Hepatocyte (in vitro differentiated cells): ENCODE measurements around the gene HADHA. TPM values are rescaled to one million over a fixed set of nuclear protein-coding genes. Genes with fewer than 3 reads are reported as not detected.

ENCODE experiments used
- DNase-seq: peaks from one replicate; pipeline ENCODE4 v3.0.0-alpha.2; 2016; ENCODE audit warnings: low spot score
- H2AFZ ChIP-seq: fragments of 200-600 bp; sonication (generic); 2 replicates; pipeline ENCODE4 v1.6.0; 2016; ENCODE audit warnings: antibody characterized with exemption, mild to moderate bottlenecking
- H3K27ac ChIP-seq: fragments of 200-600 bp; sonication (generic); 2 replicates; pipeline ENCODE4 v1.5.1; 2016; ENCODE audit warnings: mild to moderate bottlenecking
- H3K27me3 ChIP-seq: fragments of 200-600 bp; sonication (generic); 2 replicates; pipeline ENCODE4 v1.6.1; 2016
- H3K36me3 ChIP-seq: fragments of 200-600 bp; sonication (generic); replicated peaks from 2 replicates; pipeline ENCODE4 v1.5.1; 2016; ENCODE audit warnings: low read depth; ENCODE audit not compliant: insufficient read depth
- H3K4me1 ChIP-seq: fragments of 200-600 bp; sonication (generic); 2 replicates; pipeline ENCODE4 v1.5.1; 2016; ENCODE audit warnings: mild to moderate bottlenecking, moderate library complexity; ENCODE audit not compliant: insufficient read depth
- H3K4me2 ChIP-seq: fragments of 200-600 bp; sonication (generic); 2 replicates; pipeline ENCODE4 v1.6.0; 2016
- H3K4me3 ChIP-seq: fragments of 200-600 bp; sonication (generic); 2 replicates; pipeline ENCODE4 v1.5.1; 2016; ENCODE audit warnings: mild to moderate bottlenecking
- H3K79me2 ChIP-seq: fragments of 200-600 bp; sonication (generic); 2 replicates; pipeline ENCODE4 v1.6.0; 2017; ENCODE audit warnings: mild to moderate bottlenecking
- H3K9me2 ChIP-seq: fragments of 200-600 bp; sonication (generic); replicated peaks from 2 replicates; pipeline ENCODE4 v1.6.0; 2017; ENCODE audit warnings: mild to moderate bottlenecking; ENCODE audit not compliant: insufficient read depth
- H3K9me3 ChIP-seq: fragments of 200-600 bp; sonication (generic); 2 replicates; pipeline ENCODE4 v1.5.1; 2016; ENCODE audit warnings: low read depth, mild to moderate bottlenecking
- H4K20me1 ChIP-seq: fragments of 200-600 bp; sonication (generic); 2 replicates; pipeline ENCODE4 v1.6.0; 2016; ENCODE audit warnings: mild to moderate bottlenecking; ENCODE audit not compliant: insufficient read depth, poor library complexity, severe bottlenecking
- EZH2 ChIP-seq: fragments of 200-600 bp; sonication (generic); IDR thresholded peaks from 2 replicates; pipeline ENCODE4 v1.6.1; 2016; ENCODE audit warnings: antibody characterized with exemption, mild to moderate bottlenecking, borderline replicate concordance
- EZH2phosphoT487 ChIP-seq: fragments of 200-600 bp; sonication (generic); IDR thresholded peaks from one replicate; pipeline ENCODE4 v1.6.1; 2018; ENCODE audit warnings: antibody characterized with exemption, mild to moderate bottlenecking, low read depth, moderate library complexity; ENCODE audit not compliant: unreplicated experiment, severe bottlenecking
- WGBS: methylation state at CpG from one replicate; pipeline ENCODE4 v1.1.6; 2016; ENCODE audit warnings: low lambda C conversion rate; ENCODE audit errors: missing lambda C conversion rate; 5-methylcytosine and 5-hydroxymethylcytosine counted together
- polyA plus RNA-seq: library from polyadenylated mRNA; unstranded; fragments of >200 nt; fragmentation: Nextera tagmentation; extraction: Ambion mirVana; gene quantifications from 2 replicates; pipeline ENCODE4 v1.2.1, GENCODE V29; 2016
- total RNA-seq: library from RNA; depleted of rRNA; stranded (reverse); fragments of >200 nt; gene quantifications from 2 replicates; pipeline ENCODE4 v1.2.3, GENCODE V29; 2014
- TF ChIP-seq, protein P1 (sequence below): fragments of 200-600 bp; sonication (generic); IDR thresholded peaks from 2 replicates; pipeline ENCODE4 v1.5.1; 2016; ENCODE audit warnings: antibody characterized with exemption, mild to moderate bottlenecking; ENCODE audit not compliant: poor library complexity

HADHA gene
- total and polyA plus RNA-seq, 2 experiments from 2014 or later = 125 to 149 TPM

DNA sequence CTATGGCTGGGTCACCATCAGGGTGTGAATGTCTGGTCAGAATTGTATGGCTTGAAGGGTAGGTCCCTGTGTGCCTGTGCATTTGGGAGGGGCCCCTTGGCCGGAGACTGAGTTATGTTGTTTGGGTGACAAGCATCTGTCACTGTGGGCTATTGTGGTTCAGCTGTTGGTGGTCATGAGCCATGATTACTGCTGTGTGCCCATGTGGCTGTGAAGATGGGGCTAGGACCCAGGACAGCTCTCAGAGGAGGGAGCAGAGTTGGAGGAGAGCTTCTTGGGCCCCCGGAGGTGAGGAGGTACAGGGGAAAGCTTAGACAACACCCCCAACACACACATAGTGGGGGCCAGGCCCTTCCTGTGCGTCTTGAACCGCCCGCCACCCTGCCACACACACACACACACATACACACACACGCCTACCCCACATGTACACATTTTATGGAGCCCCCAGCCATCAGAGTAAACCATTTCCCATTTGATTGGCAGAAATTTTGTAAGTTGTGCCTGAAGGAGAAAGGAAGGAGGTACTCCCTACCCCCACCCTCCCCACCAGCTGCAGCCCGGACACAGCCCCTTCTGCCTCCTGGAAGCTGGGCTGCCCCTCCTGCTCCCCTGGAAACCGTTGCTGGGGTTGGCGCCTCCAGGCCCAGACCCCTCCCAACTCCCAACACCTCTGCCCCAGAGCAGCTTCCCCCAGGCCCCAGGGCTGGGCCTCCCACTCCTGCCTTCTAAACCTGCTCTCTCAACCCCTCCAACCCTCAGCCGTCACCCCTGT lies 69.6 kb downstream of the HADHA start:
- Histone ChIP-seq H3K4me1 (peaks cover 9% of the 10 kb centered on the region), H3K9me2 (no peaks in the 10 kb centered on the region)
- TF ChIP-seq, protein P1, sequence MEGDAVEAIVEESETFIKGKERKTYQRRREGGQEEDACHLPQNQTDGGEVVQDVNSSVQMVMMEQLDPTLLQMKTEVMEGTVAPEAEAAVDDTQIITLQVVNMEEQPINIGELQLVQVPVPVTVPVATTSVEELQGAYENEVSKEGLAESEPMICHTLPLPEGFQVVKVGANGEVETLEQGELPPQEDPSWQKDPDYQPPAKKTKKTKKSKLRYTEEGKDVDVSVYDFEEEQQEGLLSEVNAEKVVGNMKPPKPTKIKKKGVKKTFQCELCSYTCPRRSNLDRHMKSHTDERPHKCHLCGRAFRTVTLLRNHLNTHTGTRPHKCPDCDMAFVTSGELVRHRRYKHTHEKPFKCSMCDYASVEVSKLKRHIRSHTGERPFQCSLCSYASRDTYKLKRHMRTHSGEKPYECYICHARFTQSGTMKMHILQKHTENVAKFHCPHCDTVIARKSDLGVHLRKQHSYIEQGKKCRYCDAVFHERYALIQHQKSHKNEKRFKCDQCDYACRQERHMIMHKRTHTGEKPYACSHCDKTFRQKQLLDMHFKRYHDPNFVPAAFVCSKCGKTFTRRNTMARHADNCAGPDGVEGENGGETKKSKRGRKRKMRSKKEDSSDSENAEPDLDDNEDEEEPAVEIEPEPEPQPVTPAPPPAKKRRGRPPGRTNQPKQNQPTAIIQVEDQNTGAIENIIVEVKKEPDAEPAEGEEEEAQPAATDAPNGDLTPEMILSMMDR = no peak
- TF ChIP-seq EZH2 = no peak
- no peak for TF ChIP-seq EZH2phosphoT487

DNA sequence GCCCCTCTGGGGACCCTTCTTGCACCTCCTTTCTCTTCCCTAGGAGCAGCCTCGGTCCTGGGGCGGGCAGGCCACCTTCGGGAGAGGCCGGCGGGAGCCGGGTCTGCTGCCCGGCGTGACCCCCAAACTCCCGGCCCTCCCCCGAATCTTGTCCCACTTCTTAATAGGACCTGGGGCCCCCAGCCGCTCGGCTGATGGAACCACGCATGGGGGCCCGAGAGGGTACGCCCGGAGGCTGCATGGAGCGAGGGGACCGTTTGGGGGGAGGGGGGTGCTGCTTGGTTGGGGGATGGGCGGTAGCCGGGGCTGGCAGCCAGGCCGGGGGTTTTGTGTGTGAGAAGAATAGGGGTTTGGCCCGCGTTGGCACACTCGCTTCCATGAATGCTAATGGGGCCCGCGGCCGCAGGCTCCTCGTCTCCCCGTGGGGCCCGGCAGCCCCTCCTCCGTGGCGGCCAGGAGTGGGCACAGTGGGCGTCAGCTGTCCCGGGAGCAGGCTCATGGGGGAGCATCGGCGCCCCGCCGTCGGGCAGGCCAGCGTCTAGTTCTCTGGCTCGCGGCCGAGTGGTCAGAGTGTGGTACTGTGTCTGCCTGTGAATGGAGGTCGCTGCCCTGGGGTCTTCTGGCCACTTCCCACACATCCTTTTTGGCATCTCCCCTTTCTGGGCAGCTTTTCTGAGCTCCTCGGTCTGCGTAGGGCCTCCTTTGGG lies 70.5 kb downstream of the HADHA start:
- Histone ChIP-seq H3K4me3 (peak overlapping the region; percentile 33), H4K20me1 (no peaks in the 10 kb centered on the region), H3K79me2 (no peaks in the 10 kb centered on the region), H2AFZ (peak overlapping the region; percentile 63), H3K27me3 (peaks cover 12% of the 10 kb centered on the region), H3K4me2 (peak overlapping the region; percentile 97), H3K9me2 (no peaks in the 10 kb centered on the region), H3K27ac (no peak overlapping the region), H3K9me3 (no peaks in the 10 kb centered on the region), H3K36me3 (no peaks in the 10 kb centered on the region), H3K4me1 (peaks cover 4% of the 10 kb centered on the region)
- DNase-seq = no peak
- WGBS = 18% methylated on average over 26 of the region's 46 CpGs
- TF ChIP-seq EZH2 (peak; percentile 73), EZH2phosphoT487 (no peak)

More for the DNA sequence above, 69.6 kb downstream of the HADHA start:
- no peaks in the 10 kb centered on the region for H3K36me3 ChIP-seq
- H3K9me3 ChIP-seq = no peaks in the 10 kb centered on the region
- H3K4me2 ChIP-seq = peak overlapping the region; percentile 97
- H3K79me2 ChIP-seq = no peaks in the 10 kb centered on the region
- DNase-seq = no peak
- H3K4me3 ChIP-seq = no peak overlapping the region
- no peak overlapping the region for H2AFZ ChIP-seq
- H4K20me1 ChIP-seq = no peaks in the 10 kb centered on the region
- WGBS = 72% methylated on average over 9 of the region's 10 CpGs
- H3K27me3 ChIP-seq = peaks cover 12% of the 10 kb centered on the region
- H3K27ac ChIP-seq = no peak overlapping the region

DNA sequence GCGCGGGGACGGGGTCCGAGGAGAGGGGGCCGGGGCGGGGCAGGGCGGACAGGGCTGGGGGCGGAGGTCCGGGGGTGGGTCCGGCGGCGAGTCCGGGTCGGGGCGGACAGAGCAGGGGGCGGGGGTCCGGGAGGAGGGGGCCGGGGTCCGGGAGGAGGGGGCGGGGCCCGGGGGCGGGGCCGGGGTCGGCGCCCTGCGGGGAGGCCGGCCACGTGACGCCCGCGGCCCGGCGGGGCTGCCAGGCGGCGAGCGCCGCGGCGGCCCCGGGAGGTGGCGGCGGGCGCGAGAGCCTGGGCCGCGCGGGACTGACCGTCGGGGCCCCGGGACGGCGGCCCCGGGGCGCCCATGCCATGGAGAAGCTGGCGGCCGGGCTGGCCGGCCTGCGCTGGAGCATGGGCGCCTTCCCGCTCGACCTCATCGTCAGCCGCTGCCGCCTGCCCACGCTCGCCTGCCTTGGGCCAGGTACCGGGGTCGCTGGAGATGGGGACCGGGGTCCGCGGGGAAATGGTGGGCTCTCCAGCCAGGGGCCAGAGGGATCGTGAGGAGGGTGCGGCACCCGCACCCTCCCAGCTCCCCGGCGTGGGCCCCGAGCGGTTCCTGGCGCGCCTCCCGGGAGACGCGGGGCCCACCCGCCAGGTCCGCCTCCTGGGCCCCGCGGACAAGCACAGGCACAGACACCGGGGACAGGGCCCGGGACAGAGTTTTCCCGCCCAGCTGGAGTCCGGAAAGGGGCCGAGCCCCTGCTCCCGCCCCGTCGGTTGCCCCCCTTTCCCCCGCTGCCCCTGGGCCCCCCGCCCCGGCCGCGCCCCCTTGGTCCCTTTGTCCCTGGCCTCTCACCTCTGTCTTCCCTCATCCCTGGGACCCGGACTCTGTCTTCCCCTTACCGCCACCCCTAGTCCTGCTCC lies 71.3 kb downstream of the HADHA start, which contains the start of gene GAREM2:
GAREM2 (plus strand) TSS at position 218 of the 905 bp plus-strand sequence; CDS start at position 351, 133 bp downstream.
- H3K4me1 ChIP-seq = peaks cover 3% of the 10 kb centered on the region
- no peaks in the 10 kb centered on the region for H3K9me2 ChIP-seq
- H4K20me1 ChIP-seq = no peaks in the 10 kb centered on the region
- no peak within 1 kb of the TSS for H3K27ac ChIP-seq
- no peaks in the 10 kb centered on the region for H3K79me2 ChIP-seq
- H3K27me3 ChIP-seq = peaks cover 12% of the 10 kb centered on the region
- TF ChIP-seq EZH2phosphoT487 = no peak
- TF ChIP-seq, protein P1 = no peak
- TF ChIP-seq EZH2 = no peak
- WGBS = 1% methylated on average over 14 of the region's 102 CpGs
- peak within 1 kb of the TSS; percentile 97 for H3K4me2 ChIP-seq
- no peaks in the 10 kb centered on the region for H3K9me3 ChIP-seq
- DNase-seq = peak; percentile 46
- H3K4me3 ChIP-seq = peak within 1 kb of the TSS; percentile 33
- H2AFZ ChIP-seq = peak within 1 kb of the TSS; percentile 63
- no peaks in the 10 kb centered on the region for H3K36me3 ChIP-seq
